ENCODE data around the gene CHGA. TPM values are rescaled to one million over a fixed set of nuclear protein-coding genes. Genes with fewer than 3 reads are reported as not detected.

CHGA gene
- total RNA-seq, 1 donor: not detected

DNA sequence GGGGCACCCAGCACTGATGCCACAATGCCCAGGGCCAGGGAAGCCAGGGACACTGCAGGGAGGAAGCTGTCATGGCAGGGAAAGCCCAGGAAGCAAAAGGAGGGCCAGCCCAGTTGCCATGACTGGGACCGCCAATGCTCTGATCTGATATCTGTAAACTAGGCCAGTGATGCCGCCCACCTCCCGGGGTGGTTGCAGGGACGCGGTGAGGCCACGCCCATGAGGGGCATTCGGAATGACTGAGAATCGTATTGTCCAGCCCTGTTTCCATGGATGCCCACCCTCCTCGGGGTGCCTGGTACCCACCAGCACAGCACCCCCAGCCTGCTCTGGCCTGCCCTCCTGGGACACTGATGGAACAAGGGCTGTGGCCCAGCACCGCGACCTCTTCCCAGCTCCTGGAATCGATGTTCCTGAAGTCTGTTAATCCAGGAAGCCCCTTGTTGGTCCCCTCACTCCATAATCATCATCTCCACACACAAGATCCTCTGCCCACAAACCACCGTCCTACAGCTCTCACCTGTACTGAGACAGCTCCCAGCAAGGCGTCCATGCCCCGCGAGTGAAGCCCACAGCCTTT, 48.7 kb downstream of the CHGA start:
- H2AFZ ChIP-seq (ENCODE audit: low read length): no peak overlapping the region
- TF ChIP-seq, protein P1, sequence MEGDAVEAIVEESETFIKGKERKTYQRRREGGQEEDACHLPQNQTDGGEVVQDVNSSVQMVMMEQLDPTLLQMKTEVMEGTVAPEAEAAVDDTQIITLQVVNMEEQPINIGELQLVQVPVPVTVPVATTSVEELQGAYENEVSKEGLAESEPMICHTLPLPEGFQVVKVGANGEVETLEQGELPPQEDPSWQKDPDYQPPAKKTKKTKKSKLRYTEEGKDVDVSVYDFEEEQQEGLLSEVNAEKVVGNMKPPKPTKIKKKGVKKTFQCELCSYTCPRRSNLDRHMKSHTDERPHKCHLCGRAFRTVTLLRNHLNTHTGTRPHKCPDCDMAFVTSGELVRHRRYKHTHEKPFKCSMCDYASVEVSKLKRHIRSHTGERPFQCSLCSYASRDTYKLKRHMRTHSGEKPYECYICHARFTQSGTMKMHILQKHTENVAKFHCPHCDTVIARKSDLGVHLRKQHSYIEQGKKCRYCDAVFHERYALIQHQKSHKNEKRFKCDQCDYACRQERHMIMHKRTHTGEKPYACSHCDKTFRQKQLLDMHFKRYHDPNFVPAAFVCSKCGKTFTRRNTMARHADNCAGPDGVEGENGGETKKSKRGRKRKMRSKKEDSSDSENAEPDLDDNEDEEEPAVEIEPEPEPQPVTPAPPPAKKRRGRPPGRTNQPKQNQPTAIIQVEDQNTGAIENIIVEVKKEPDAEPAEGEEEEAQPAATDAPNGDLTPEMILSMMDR (IDR thresholded peaks at IDR 0.05; ENCODE audit: extremely low read depth, low read depth, low read length): no peak
- H3K79me2 ChIP-seq (ENCODE audit: insufficient read depth, low read length): no peaks in the 10 kb centered on the region
- H3K4me3 ChIP-seq (ENCODE audit: insufficient read depth, low read length): no peak overlapping the region
- no peaks in the 10 kb centered on the region for H3K27me3 ChIP-seq (ENCODE audit: insufficient read depth, low read length)
- no peak overlapping the region for H3K27ac ChIP-seq (ENCODE audit: low read depth, low read length)
- H3K36me3 ChIP-seq (ENCODE audit: insufficient read depth, low read length): no peaks in the 10 kb centered on the region
- peaks cover 14% of the 10 kb centered on the region for H3K4me1 ChIP-seq (ENCODE audit: insufficient read depth, low read length)
- peaks cover 19% of the 10 kb centered on the region for H4K20me1 ChIP-seq (ENCODE audit: insufficient read depth, low read length)
- peak; percentile 54 for DNase-seq (ENCODE audit: insufficient read length, low spot score, missing footprints)
- no peak overlapping the region for H3K4me2 ChIP-seq (ENCODE audit: insufficient read depth, low read length)
- peaks cover 9% of the 10 kb centered on the region for H3K9me3 ChIP-seq (ENCODE audit: low read depth, low read length)

DNA sequence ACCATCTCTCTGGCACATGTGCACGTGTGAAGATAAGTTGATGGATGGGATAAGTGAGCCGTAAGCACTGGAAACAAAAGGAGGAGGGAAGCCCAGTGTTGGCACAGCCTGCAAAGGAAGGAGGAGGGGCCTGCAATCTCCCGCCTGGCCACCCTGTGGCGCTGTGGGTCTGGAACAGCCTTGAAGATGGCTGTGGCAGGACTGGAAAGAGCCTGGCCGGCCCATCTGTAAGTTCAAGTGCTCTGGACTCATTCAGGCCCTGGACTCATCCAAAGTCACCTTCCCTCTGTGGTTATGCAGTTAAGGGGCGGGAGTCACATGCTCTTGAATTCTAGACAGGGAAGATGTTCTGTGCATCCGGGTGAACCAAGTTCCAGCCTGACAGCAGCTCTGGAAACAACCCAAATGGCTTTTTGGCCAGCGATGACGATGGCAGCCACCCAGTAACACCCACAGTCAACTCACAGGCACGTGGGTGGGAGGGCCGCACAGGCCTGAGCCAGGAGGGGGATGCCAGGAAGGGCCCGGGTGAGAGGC, 50.4 kb downstream of the CHGA start:
- Histone ChIP-seq H3K4me2 (ENCODE audit: insufficient read depth, low read length) (peak overlapping the region; percentile 26), H3K4me3 (ENCODE audit: insufficient read depth, low read length) (no peak overlapping the region), H3K9me3 (ENCODE audit: low read depth, low read length) (peaks cover 7% of the 10 kb centered on the region), H3K27me3 (ENCODE audit: insufficient read depth, low read length) (no peaks in the 10 kb centered on the region), H3K79me2 (ENCODE audit: insufficient read depth, low read length) (no peaks in the 10 kb centered on the region), H2AFZ (ENCODE audit: low read length) (peak overlapping the region; percentile 3), H3K36me3 (ENCODE audit: insufficient read depth, low read length) (no peaks in the 10 kb centered on the region), H3K4me1 (ENCODE audit: insufficient read depth, low read length) (peaks cover 14% of the 10 kb centered on the region), H3K27ac (ENCODE audit: low read depth, low read length) (peak overlapping the region; percentile 61), H4K20me1 (ENCODE audit: insufficient read depth, low read length) (peaks cover 14% of the 10 kb centered on the region)
- DNase-seq (ENCODE audit: insufficient read length, low spot score, missing footprints): peak; percentile 96
- TF ChIP-seq, protein P1 (IDR thresholded peaks at IDR 0.05; ENCODE audit: extremely low read depth, low read depth, low read length): peak; percentile 89

DNA sequence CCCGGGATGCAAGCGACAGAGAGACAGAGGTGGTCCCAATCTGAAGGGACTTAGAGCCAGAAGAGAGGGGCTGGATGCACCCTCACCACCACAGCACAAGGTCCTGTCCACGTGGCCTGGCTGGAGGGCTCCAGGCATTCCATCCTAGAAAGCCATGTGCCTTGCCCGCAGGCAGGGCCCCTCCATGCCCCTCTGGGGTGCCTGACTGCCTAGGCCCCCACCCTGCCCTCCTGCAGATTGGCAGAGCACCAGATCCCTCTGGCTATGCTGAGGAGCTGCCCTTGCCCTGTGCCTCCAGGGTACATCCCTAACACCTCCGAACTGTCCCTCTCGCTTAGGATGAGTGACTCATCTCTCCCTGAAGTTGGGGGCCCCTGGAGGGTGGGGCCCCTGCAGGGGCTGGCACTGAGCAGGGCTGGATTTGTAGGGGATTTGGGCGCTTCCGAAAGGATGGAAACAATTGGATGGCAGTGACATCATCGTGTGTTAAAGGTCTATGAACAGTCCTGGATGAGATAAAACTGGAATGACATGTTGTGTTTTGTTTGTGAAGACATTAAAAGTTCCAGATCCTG, 50.9 kb downstream of the CHGA start:
- Histone ChIP-seq H3K9me3 (ENCODE audit: low read depth, low read length) (peaks cover 7% of the 10 kb centered on the region), H3K27me3 (ENCODE audit: insufficient read depth, low read length) (no peaks in the 10 kb centered on the region), H4K20me1 (ENCODE audit: insufficient read depth, low read length) (peaks cover 10% of the 10 kb centered on the region), H3K4me3 (ENCODE audit: insufficient read depth, low read length) (peak overlapping the region; percentile 28), H3K4me1 (ENCODE audit: insufficient read depth, low read length) (peaks cover 14% of the 10 kb centered on the region), H2AFZ (ENCODE audit: low read length) (peak overlapping the region; percentile 3), H3K27ac (ENCODE audit: low read depth, low read length) (peak overlapping the region; percentile 61), H3K4me2 (ENCODE audit: insufficient read depth, low read length) (peak overlapping the region; percentile 26), H3K36me3 (ENCODE audit: insufficient read depth, low read length) (no peaks in the 10 kb centered on the region), H3K79me2 (ENCODE audit: insufficient read depth, low read length) (no peaks in the 10 kb centered on the region)
- TF ChIP-seq, protein P1 (IDR thresholded peaks at IDR 0.05; ENCODE audit: extremely low read depth, low read depth, low read length): no peak
- DNase-seq (ENCODE audit: insufficient read length, low spot score, missing footprints): peak; percentile 84

DNA sequence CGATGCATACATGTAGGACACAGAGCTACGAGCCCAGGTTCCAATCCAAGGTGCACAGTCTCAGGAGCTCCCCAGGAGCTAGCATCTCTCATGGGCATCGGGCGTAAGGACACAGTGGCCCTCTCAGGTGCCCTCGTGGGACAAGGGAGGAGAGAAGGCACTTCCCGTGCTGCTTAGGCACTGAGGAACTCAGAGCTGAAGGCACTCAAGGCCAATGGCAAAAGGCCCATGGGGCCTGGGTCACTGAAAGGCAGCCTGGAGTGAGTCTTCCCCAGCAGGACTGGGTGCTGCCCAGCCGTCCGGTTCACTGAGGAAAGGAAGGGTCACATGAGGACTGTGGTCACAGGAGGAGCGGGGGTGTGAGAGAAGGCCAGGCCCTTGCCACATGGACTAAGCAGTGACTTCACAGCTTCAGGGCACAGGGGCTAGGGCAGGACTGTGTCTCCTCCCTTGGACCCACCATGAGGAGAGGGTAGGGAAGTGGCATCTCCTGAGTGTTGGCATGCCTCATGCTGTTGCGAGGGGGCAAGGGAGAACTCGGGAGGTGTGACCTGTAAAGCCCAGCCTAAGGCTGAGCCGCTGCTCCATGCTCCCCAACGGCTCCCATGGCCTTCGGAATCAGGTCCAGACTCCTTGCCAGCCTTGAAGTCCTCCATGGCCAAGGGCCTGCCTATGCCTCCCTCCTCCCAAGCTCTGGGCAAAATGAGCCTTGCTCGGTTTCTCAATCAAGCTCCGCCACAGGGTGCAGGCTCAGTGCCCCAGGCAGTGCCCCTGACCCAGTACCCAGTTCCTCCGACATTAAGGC, 51.8 kb downstream of the CHGA start:
- no peak overlapping the region for H3K4me2 ChIP-seq (ENCODE audit: insufficient read depth, low read length)
- peaks cover 7% of the 10 kb centered on the region for H3K9me3 ChIP-seq (ENCODE audit: low read depth, low read length)
- H3K79me2 ChIP-seq (ENCODE audit: insufficient read depth, low read length): no peaks in the 10 kb centered on the region
- no peak overlapping the region for H2AFZ ChIP-seq (ENCODE audit: low read length)
- peaks cover 10% of the 10 kb centered on the region for H4K20me1 ChIP-seq (ENCODE audit: insufficient read depth, low read length)
- H3K36me3 ChIP-seq (ENCODE audit: insufficient read depth, low read length): no peaks in the 10 kb centered on the region
- peak overlapping the region; percentile 61 for H3K27ac ChIP-seq (ENCODE audit: low read depth, low read length)
- peaks cover 14% of the 10 kb centered on the region for H3K4me1 ChIP-seq (ENCODE audit: insufficient read depth, low read length)
- no peaks in the 10 kb centered on the region for H3K27me3 ChIP-seq (ENCODE audit: insufficient read depth, low read length)
- H3K4me3 ChIP-seq (ENCODE audit: insufficient read depth, low read length): no peak overlapping the region
- TF ChIP-seq, protein P1 (IDR thresholded peaks at IDR 0.05; ENCODE audit: extremely low read depth, low read depth, low read length): no peak
- no peak for DNase-seq (ENCODE audit: insufficient read length, low spot score, missing footprints)

All from osteoblast (primary cell).